SK-N-SH treated with all-trans-retinoic acid at 6 μM for 48 hours (cell line): Measurements from ENCODE around the gene LDHAL6B.

Experiments
- ATAC-seq: fragments of 200-7000 bp; cut with Tn5 transposase; 3 replicates; pipeline ENCODE4 v1.9.1; 2020; ENCODE audit warnings: mild to moderate bottlenecking, moderate library complexity
- ARNTL ChIP-seq: fragments of 450-650 bp; formaldehyde crosslinking; IDR thresholded peaks from 2 replicates; pipeline ENCODE4 v1.5.0; 2020; ENCODE audit warnings: low read depth, mild to moderate bottlenecking, moderate library complexity, borderline replicate concordance
- BACH2 ChIP-seq: fragments of 250-450 bp; sonication (Bioruptor Pico); IDR thresholded peaks from 2 replicates; pipeline ENCODE4 v1.9.0; 2021; ENCODE audit warnings: mild to moderate bottlenecking, borderline replicate concordance
- CREB5 ChIP-seq: fragments of 250-450 bp; sonication (Bioruptor Pico); IDR thresholded peaks from 2 replicates; pipeline ENCODE4 v1.5.1; 2020; ENCODE audit warnings: low read depth, mild to moderate bottlenecking, moderate library complexity
- CSDC2 ChIP-seq: fragments of 250-450 bp; sonication (Bioruptor Pico); IDR thresholded peaks from 2 replicates; pipeline ENCODE4 v1.5.0; 2020; ENCODE audit warnings: mild to moderate bottlenecking, moderate library complexity
- CSRNP3 ChIP-seq: fragments of 250-450 bp; sonication (Bioruptor Pico); IDR thresholded peaks from 2 replicates; pipeline ENCODE4 v1.5.1; 2021; ENCODE audit warnings: mild to moderate bottlenecking, moderate library complexity
- ESRRG ChIP-seq: fragments of 250-450 bp; sonication (Bioruptor Pico); IDR thresholded peaks from 2 replicates; pipeline ENCODE4 v1.6.1; 2021; ENCODE audit warnings: mild to moderate bottlenecking
- GLIS3 ChIP-seq: fragments of 250-450 bp; sonication (Bioruptor Pico); IDR thresholded peaks from 2 replicates; pipeline ENCODE4 v1.5.0; 2020; ENCODE audit warnings: mild to moderate bottlenecking, moderate library complexity
- ISL1 ChIP-seq: fragments of 250-450 bp; sonication (Bioruptor Pico); IDR thresholded peaks from 2 replicates; pipeline ENCODE4 v2.1.2; 2022; ENCODE audit warnings: mild to moderate bottlenecking, moderate library complexity
- OSR1 ChIP-seq: fragments of 250-450 bp; sonication (Bioruptor Pico); IDR thresholded peaks from 2 replicates; pipeline ENCODE4 v1.8.0; 2022; ENCODE audit warnings: moderate library complexity, mild to moderate bottlenecking, inconsistent platforms
- PATZ1 ChIP-seq: fragments of 250-450 bp; sonication (Bioruptor Pico); IDR thresholded peaks from 2 replicates; pipeline ENCODE4 v1.8.0; 2020; ENCODE audit warnings: mild to moderate bottlenecking, moderate library complexity, borderline replicate concordance
- POU6F1 ChIP-seq: fragments of 250-450 bp; sonication (Bioruptor Pico); IDR thresholded peaks from 2 replicates; pipeline ENCODE4 v1.8.0; 2021; ENCODE audit warnings: low read depth, mild to moderate bottlenecking, moderate library complexity, borderline replicate concordance
- PPARA ChIP-seq: fragments of 250-450 bp; sonication (Bioruptor Pico); IDR thresholded peaks from 2 replicates; pipeline ENCODE4 v1.5.0; 2020; ENCODE audit warnings: mild to moderate bottlenecking, borderline replicate concordance
- RARB ChIP-seq: fragments of 250-450 bp; sonication (Bioruptor Pico); IDR thresholded peaks from 2 replicates; pipeline ENCODE4 v1.8.0; 2021; ENCODE audit warnings: mild to moderate bottlenecking, moderate library complexity
- SNAI2 ChIP-seq: fragments of 250-450 bp; sonication (Bioruptor Pico); IDR thresholded peaks from 2 replicates; pipeline ENCODE4 v1.5.0; 2020; ENCODE audit warnings: mild to moderate bottlenecking, moderate library complexity
- TOX ChIP-seq: fragments of 250-450 bp; sonication (Bioruptor Pico); IDR thresholded peaks from 2 replicates; pipeline ENCODE4 v1.8.0; 2021; ENCODE audit warnings: mild to moderate bottlenecking, moderate library complexity, borderline replicate concordance
- TSHZ2 ChIP-seq: fragments of 250-450 bp; sonication (Bioruptor Pico); IDR thresholded peaks from 2 replicates; pipeline ENCODE4 v1.5.0; 2020; ENCODE audit warnings: mild to moderate bottlenecking, moderate library complexity
- ZC3H10 ChIP-seq: fragments of 250-450 bp; sonication (Bioruptor Pico); IDR thresholded peaks from 2 replicates; pipeline ENCODE4 v1.5.1; 2021; ENCODE audit warnings: mild to moderate bottlenecking, moderate library complexity
- ZFP3 ChIP-seq: fragments of 250-450 bp; sonication (Bioruptor Pico); IDR thresholded peaks from 2 replicates; pipeline ENCODE4 v1.5.0; 2020; ENCODE audit warnings: mild to moderate bottlenecking, moderate library complexity
- ZFP30 ChIP-seq: fragments of 450-650 bp; formaldehyde crosslinking; IDR thresholded peaks from 2 replicates; pipeline ENCODE4 v1.5.0; 2022; ENCODE audit warnings: mild to moderate bottlenecking, moderate library complexity
- ZNF565 ChIP-seq: fragments of 450-650 bp; formaldehyde crosslinking; conservative IDR thresholded peaks from 2 replicates; pipeline ENCODE4 v1.5.0; 2020; ENCODE audit warnings: low read depth, mild to moderate bottlenecking, moderate library complexity
- ZNF70 ChIP-seq: fragments of 450-650 bp; formaldehyde crosslinking; IDR thresholded peaks from 2 replicates; pipeline ENCODE4 v1.5.0; 2020; ENCODE audit warnings: mild to moderate bottlenecking, moderate library complexity
- ZNF8 ChIP-seq: fragments of 450-650 bp; formaldehyde crosslinking; IDR thresholded peaks from 2 replicates; pipeline ENCODE4 v1.5.0; 2020; ENCODE audit warnings: mild to moderate bottlenecking, moderate library complexity

Gene LDHAL6B

GRCh38 chr15:59186501-59186900, 20.1 kb upstream of the LDHAL6B start (continued):
- TF ChIP-seq CREB5 (no peak), ZC3H10 (CRISPR knock-in tag) (no peak), ARNTL (CRISPR knock-in tag) (no peak), ZNF70 (no peak), PATZ1 (CRISPR knock-in tag) (no peak)

GRCh38 chr15:59189241-59189640, 17.4 kb upstream of the LDHAL6B start:
- TF ChIP-seq SNAI2 (CRISPR knock-in tag) (no peak), POU6F1 (CRISPR knock-in tag) (no peak), ESRRG (CRISPR knock-in tag) (no peak), CSDC2 (no peak), ZNF70 (no peak), ISL1 (CRISPR knock-in tag) (no peak), TOX (CRISPR knock-in tag) (no peak), GLIS3 (CRISPR knock-in tag) (no peak), ZFP30 (CRISPR knock-in tag) (no peak), ZNF565 (no peak), OSR1 (no peak), PATZ1 (CRISPR knock-in tag) (no peak), ARNTL (CRISPR knock-in tag) (no peak), CREB5 (no peak), BACH2 (CRISPR knock-in tag) (no peak), PPARA (no peak), RARB (no peak), ZFP3 (no peak), CSRNP3 (no peak), ZNF8 (CRISPR knock-in tag) (no peak)
- ATAC-seq, result no peak

- no peak for ATAC-seq
- no peak for TF ChIP-seq ESRRG (CRISPR knock-in tag)
- no peak for TF ChIP-seq CREB5
- TF ChIP-seq SNAI2 (CRISPR knock-in tag), result no peak
- TF ChIP-seq ZNF8 (CRISPR knock-in tag), result no peak
- no peak for TF ChIP-seq ARNTL (CRISPR knock-in tag)
- no peak for TF ChIP-seq TSHZ2
- no peak for TF ChIP-seq CSRNP3
- no peak for TF ChIP-seq ISL1 (CRISPR knock-in tag)
- no peak for TF ChIP-seq ZFP30 (CRISPR knock-in tag)
- TF ChIP-seq PPARA, result no peak
- TF ChIP-seq BACH2 (CRISPR knock-in tag), result no peak
- TF ChIP-seq OSR1, result no peak
- TF ChIP-seq ZNF70, result no peak
These were observed 16.4 kb upstream of the LDHAL6B start for GRCh38 chr15:59190291-59190690.
